ENCODE measurements around the gene GLI1.
"Not testable (repeated sequence)": the region's sequence is repeated elsewhere in the genome, so short reads cannot be mapped to it uniquely, and the experiment has no call there.

Gene GLI1

DNA sequence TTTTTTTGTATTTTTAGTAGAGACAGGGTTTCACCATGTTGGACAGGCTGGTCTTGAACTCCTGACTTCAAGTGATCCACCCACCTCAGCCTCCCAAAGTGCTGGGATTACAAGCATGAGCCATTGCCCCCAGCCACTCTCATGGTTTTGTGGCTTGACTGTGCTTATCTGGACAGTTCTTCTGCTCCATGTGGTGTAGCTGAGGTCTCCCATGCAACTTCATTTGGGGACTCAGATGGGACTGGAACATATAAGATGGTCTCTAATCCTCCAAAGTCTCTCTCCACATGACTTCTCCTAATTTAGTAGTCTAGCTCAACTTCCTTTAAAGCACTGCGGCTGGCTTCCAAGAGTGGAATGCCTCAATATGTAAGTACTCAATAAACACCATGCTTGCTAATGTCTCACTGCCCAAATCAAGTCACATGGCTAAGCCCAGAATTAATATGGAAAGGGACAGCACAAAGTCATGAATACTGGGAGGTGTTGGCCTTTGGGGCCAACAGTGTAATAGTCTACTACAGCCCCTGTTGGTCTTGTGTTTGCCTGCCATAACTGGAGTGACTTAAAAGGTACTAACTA is 17.6 kb upstream of the GLI1 start:
- no peak for DNase-seq (ENCODE audit: low spot score)

DNA sequence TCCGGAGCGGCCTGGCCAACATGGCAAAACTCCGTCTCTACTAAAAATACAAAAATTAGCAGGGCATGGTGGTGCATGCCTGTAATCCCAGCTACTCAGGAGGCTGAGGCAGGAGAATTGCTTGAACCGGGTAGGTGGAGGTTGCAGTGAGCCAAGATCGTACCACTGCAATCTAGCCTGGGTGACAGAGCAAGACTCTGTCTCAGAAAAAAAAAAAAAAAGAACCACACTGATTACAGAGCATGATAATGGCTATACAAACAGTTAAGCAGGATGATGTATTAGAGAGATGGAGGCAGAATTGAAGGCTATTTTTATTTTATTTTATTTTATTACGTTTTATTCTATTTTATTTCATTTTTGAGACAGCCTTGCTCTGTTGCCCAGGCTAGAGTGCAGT is 15.2 kb upstream of the GLI1 start:
- not testable (repeated sequence) for DNase-seq (ENCODE audit: low spot score)

DNA sequence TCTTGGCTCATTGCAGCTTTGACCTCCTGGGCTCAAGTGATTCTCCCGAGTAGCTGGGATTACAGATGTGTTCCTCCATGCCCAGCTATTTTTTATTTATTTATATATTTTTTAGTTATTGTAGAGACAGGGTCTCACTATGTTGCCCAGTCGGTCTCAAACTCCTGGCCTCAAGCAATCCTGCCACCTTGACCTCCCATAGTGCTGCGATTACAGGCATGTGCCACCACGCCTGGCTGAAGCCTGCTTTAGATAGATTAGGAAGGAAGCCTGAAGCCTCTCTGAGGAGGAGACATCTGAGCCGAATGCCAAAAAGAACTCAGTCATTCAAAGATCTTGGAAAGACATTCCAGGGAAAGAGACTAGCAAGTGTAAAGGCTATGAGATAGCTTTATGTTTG is 14.8 kb upstream of the GLI1 start:
- no peak for DNase-seq (ENCODE audit: low spot score)

DNA sequence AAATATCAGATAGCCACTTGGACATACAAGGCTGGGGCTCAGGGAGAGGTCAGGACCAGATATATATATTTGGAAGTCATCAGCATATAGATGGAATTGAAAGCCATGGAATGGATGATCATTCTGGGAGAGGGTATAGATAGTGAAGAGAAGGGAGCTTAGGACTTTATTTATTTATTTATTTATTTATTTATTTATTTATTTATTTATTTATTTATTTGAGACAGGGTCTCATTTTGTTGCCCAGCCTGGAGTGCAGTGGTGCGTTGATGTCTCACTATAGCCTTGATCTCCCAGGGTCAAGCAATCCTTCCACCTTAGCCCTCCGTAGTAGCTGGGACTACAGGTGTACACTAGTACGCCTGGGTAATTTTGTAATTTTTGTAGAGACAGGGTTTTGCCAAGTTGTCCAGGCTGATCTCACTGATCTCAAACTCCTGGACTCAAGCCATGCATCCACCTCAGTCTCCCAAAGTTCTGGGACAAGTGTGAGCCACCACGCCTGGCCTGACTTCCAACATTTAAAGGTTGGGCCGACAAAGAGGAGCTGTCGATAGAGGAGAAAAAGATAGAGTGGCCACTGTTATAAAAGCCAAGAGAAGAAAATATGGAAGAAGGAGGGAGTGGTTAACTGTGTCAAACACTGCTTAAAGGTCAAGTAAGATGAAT is 13.2 kb upstream of the GLI1 start:
- no peak for DNase-seq (ENCODE audit: low spot score)

DNA sequence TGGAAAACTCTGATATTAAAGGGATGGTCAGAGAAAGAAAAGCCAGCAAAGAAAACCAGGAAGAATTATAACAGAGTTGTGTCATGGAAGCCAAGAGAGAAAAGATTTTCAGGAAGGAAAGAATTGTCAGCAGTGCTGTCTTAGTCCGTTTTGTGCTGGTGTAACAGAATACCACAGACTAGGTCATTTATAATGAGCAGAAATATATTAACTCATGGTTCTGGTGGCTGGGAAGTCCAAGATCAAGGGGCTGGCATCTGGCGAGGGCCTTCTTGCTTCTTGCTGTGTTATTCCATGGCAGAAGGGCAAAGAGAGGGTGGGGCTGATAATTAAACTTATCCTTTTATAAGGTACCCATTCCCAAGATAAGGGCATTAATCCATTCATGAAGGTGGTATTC is 10.9 kb upstream of the GLI1 start:
- DNase-seq (ENCODE audit: low spot score) = no peak

DNA sequence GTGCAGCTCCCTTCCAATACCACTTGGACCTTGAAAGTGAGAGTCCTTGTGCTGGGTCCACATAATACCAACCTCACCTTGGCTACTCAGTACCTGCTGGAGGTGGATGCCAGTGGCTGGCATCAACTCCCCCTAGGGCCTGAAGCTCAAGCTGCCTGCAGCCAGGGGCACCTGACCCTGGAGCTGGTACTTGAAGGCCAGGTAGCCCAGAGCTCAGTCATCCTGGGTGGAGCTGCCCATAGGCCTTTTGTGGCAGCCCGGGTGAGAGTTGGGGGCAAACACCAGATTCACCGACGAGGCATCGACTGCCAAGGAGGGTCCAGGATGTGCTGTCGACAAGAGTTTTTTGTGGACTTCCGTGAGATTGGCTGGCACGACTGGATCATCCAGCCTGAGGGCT is 10.2 kb upstream of the GLI1 start:
- DNase-seq (ENCODE audit: low spot score) = no peak

DNA sequence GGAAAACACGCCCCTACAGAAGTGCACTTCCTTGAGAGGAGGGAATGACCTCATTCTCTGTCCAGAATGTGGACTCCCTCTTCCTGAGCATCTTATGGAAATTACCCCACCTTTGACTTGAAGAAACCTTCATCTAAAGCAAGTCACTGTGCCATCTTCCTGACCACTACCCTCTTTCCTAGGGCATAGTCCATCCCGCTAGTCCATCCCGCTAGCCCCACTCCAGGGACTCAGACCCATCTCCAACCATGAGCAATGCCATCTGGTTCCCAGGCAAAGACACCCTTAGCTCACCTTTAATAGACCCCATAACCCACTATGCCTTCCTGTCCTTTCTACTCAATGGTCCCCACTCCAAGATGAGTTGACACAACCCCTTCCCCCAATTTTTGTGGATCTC is 9.5 kb upstream of the GLI1 start:
- no peak for DNase-seq (ENCODE audit: low spot score)

DNA sequence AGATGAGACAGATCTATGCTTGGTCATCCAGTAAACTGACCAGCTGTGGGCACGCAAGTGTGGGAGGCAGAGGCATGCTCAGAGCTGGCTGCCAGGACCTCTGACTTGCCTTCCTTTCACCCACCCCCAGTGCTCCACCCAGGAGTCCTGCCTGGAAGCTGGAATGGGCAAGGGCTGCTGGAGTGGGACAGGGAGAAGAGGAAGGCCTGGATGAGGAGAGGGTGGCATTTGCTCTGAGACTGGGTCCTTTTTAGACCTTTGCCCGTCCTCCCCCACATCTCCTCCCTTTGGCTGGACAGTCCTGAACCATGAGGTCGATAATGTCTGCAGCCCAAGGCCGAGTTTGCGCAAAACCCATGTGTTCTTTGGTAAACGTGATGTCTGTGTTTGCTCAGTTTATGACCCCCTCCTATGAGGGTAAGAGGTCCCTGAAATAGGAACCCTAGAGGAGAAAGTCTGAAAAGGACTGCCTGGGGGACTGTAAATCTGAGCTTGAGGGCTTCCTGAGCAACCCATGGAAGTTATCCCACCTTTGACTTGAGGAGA is 8.3 kb upstream of the GLI1 start:
- DNase-seq (ENCODE audit: low spot score) = no peak

DNA sequence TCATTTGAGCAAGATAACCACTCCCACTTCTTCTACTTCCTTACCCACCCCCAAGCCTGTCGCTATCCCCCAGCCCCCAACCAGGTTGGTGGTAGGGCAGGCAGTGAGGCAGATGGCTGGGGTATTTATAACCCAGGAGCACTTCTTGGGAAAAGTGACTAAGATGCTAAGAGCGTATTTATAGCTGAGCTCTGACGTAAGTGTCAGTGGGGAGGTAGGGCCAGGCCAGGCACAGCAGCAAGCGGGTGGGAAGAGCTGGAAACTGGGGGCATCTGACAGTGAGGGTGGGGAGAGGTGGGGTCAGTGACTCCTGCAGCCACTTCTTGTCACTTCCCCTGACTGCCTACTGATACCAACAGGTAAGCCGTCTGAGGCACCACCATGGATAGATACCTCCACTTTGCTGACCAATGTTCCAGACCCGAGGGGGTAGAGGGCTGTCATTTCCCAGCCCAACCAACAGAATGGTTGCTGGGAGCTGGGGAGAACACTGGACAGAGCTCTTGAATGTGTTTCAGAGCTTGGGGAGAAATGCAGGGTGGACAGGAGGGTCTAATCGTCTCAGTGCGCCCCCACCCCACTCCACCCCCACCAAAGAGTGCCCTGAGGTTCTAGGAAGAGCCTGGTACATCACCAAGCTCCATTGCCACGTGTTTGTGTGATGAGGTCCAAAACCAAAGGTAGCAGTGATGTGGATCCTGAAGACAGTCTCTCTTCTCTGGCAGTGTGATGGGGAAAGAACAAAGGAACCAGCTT is 7.2 kb upstream of the GLI1 start:
- DNase-seq (ENCODE audit: low spot score) = no peak

DNA sequence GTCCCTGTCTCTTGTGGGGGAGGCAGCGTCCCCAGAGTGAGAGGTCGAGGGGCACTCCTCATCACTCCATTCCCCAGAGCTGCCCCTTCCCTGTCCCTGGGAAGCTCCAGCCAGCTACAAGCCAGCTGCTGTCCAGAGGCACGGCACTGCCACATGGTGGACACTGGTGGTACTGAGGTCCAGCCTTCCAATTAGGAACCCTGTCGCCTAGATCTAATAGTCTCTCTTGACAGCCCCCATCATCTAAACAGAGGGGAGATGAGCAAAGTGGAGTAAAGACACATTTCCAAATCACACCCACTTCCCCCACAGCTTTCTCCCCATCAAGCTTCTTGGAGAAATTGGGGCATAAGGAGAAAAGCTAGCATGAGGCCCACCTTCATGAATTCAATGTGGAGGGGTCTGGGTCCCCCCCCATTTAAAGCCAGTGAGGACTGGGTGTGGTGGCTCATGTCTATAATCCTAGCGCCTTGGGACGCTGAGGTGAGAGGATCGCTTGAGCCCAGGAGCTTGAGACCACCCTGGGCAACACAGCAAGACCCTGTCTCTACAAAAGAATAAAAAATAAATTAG is 6.6 kb upstream of the GLI1 start:
- peak; percentile 70 for DNase-seq (ENCODE audit: low spot score)

DNA sequence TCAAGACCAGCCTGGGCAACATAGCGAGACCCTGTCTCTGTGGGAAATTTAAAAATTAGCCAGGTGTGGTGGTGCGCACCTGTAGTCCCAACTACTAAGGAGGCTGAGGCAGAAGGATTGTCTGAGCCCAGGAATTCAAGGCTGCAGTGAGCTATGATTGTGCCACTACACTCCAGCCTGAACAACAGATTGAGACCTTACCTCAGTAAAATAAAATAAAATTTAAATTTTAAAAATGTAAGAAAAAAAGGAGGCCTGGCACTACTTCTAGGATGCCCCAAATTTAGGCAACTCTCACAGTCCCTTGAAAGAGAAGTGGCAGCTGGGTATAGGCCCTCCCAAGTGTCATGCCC is 5.4 kb upstream of the GLI1 start:
- no peak for DNase-seq (ENCODE audit: low spot score)

DNA sequence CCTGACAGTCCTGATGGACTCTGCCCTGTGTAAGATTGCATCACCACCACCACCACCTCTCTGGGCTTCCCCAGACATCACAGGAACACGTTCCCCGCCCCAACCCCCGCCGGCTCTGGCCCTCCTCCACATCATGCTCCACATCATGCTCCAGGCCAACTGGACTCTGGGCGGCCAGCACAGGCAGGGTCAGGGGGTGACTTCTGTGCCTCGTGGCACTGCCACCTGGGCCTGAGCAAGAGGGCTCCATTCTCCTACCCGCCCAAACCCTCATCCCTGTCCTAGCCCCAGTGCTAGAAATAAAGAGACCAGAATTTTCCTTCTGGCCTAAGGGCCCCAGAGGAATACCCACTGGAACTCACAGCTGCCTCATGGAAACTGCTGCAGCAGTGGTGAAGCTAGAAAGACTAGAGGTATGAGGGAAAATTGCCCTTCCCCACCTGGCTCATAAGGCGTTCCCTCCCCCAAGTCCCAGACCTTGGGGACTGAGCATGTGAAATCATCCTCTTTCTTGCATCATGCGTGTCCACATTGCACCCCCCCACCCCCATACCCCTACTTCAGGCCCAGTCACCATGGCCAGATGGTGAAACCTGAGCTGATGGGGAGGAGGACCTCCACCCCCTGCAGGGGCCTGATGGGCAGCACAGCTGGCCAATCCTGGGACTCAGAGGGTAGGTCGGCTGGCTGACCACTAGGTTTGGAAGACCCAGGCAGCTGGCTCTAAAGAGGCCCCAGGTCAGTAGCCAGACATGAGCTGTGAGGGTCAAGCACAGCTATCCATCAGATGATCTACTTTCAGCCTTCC is 4.8 kb upstream of the GLI1 start, which contains the start of gene INHBE:
Gene INHBE, plus strand, starts transcription at position 742 of the 808 bp plus-strand sequence. CDS start 230 bp downstream, outside the sequence.
- DNase-seq (ENCODE audit: low spot score) = peak; percentile 94

DNA sequence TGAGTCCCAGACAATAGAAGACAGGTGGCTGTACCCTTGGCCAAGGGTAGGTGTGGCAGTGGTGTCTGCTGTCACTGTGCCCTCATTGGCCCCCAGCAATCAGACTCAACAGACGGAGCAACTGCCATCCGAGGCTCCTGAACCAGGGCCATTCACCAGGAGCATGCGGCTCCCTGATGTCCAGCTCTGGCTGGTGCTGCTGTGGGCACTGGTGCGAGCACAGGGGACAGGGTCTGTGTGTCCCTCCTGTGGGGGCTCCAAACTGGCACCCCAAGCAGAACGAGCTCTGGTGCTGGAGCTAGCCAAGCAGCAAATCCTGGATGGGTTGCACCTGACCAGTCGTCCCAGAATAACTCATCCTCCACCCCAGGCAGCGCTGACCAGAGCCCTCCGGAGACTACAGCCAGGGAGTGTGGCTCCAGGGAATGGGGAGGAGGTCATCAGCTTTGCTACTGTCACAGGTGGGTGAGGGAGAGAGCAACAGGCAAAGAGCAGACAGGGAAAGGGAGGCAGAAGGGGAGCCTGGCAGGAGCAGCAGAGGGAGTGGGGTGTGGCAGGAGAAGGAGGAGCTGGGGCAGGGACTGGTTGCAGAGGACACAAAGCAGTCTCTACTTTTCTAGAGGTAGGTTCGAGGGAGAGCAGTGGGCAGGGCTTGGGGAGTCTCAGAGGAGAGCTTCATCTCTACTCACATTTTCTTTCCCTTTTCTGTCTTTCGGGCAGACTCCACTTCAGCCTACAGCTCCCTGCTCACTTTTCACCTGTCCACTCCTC is 4.0 kb upstream of the GLI1 start:
- DNase-seq (ENCODE audit: low spot score) = peak; percentile 60

DNA sequence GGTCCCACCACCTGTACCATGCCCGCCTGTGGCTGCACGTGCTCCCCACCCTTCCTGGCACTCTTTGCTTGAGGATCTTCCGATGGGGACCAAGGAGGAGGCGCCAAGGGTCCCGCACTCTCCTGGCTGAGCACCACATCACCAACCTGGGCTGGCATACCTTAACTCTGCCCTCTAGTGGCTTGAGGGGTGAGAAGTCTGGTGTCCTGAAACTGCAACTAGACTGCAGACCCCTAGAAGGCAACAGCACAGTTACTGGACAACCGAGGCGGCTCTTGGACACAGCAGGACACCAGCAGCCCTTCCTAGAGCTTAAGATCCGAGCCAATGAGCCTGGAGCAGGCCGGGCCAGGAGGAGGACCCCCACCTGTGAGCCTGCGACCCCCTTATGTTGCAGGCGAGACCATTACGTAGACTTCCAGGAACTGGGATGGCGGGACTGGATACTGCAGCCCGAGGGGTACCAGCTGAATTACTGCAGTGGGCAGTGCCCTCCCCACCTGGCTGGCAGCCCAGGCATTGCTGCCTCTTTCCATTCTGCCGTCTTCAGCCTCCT is 3.4 kb upstream of the GLI1 start:
- DNase-seq (ENCODE audit: low spot score) = peak; percentile 84

DNA sequence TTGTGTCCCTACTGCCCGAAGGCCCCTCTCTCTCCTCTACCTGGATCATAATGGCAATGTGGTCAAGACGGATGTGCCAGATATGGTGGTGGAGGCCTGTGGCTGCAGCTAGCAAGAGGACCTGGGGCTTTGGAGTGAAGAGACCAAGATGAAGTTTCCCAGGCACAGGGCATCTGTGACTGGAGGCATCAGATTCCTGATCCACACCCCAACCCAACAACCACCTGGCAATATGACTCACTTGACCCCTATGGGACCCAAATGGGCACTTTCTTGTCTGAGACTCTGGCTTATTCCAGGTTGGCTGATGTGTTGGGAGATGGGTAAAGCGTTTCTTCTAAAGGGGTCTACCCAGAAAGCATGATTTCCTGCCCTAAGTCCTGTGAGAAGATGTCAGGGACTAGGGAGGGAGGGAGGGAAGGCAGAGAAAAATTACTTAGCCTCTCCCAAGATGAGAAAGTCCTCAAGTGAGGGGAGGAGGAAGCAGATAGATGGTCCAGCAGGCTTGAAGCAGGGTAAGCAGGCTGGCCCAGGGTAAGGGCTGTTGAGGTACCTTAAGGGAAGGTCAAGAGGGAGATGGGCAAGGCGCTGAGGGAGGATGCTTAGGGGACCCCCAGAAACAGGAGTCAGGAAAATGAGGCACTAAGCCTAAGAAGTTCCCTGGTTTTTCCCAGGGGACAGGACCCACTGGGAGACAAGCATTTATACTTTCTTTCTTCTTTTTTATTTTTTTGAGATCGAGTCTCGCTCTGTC is 2.7 kb upstream of the GLI1 start:
- peak; percentile 53 for DNase-seq (ENCODE audit: low spot score)

DNA sequence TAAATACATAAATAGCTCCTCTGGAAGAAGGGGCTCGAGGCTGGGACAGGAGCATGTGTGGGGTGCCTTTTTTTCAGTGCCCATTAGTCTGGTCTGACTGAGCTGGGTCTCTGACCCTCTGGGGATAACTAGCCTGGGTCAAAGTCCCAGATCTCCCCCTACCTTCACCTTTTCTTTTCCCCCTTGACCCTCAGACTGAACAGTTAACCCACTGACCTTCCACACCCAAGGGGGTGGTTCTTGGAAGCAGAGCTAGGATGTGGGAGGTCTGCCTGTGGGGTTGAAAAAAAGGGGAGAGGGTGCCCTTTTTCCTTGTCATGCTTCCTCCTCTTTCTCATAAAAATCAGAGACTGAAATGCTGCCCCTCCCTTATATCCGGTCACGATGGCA is 925 bp upstream of the GLI1 start:
- no peak for DNase-seq (ENCODE audit: low spot score)

DNA sequence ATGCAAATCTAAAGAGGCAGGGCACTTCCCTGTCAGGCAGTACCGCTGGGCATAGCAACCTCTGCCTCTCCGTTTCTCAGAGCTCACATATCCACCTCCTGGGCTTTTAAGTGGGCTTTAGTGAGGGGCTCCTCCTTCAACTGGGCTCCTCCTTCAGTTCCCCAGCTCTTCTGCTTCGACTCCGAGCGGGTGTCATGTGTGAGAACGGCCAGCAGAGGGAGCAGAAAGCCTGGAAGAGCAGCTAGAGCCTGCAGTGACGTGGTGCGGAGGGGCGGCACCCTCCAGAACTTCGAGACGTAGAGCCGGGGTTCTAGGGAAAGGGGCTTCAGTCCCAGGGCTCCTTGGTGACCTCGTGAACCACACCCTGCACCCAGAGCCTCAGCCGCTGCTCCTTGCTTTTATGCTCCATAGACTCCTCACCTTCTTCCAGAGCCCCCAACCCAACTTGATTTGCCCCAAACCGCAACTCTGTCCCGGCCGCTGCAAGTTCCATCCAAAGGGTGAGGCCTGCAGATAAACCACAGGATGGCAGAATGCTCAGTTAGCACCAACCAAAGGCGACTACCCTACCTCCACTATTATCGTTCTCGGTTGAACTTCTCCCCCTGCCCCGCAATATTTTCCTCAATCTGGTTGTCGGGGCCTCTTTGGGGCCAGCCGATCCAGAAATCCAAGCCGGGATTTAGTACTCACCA is 383 bp upstream of the GLI1 start:
- peak; percentile 94 for DNase-seq (ENCODE audit: low spot score)

DNA sequence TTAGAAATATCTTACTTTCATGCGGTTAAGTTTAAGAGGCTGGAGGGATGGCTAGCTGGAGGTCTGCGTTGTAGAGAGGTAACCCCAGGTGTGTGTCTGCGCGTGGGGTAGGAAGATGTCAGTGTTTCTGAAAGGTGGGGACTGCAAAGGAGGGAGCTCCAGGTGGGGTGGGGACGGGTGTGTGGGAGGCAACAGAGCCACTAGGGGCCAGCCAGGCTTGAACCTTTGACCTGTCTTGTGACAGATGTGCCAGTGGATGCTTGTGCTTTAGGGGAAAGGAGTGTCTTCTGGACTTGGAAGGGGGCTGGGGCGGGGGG is 841 bp downstream of the GLI1 start:
- peak; percentile 51 for DNase-seq (ENCODE audit: low spot score)

DNA sequence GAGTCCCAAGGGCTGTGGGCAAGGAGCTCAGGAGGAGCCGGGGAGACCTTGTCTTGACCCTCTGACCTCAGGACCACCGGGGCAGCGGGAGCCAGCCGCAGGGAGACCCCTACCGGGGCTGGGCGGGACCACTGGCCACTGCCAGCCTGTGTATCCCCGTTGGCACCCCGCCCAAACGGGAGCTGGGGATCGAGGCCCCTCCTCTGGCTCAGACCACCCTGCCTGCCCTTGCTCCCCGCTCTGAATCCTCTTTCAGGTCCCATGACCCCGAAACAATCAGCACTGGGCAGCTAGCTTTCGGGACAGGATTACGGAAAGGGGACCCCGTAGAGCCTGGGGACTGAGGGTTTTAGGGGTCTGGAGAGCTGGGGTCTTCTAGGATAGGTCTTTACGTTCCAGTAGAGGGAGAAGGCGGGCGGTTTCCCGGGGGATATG is 1.3 kb downstream of the GLI1 start:
- DNase-seq (ENCODE audit: low spot score) = no peak

All from SW480 (cell line).